ENCODE measurements around the gene SEC14L6.

- no peak for TF ChIP-seq CTCF (optimal IDR thresholded peaks at IDR 0.05 in 1 of 3, IDR thresholded peaks at IDR 0.05 in 1 of 3, conservative IDR thresholded peaks at IDR 0.05 in 1 of 3; ENCODE audit: extremely low read depth in 1 of 3, insufficient read depth in 2 of 3, low read length in 3 of 3)
- TF ChIP-seq EZH2 (IDR thresholded peaks at IDR 0.05; ENCODE audit: low read length): no peak
Observed at GRCh38 chr22:30503551-30503950, 43.0 kb downstream of the SEC14L6 start.
